SK-N-SH treated with all-trans-retinoic acid at 6 μM for 48 hours (cell line): ENCODE measurements around the gene RBMS3.

ENCODE experiments used
- ISL1 ChIP-seq: fragments of 250-450 bp; sonication (Bioruptor Pico); IDR thresholded peaks from 2 replicates; pipeline ENCODE4 v2.1.2; 2022; ENCODE audit warnings: mild to moderate bottlenecking, moderate library complexity
- PATZ1 ChIP-seq: fragments of 250-450 bp; sonication (Bioruptor Pico); IDR thresholded peaks from 2 replicates; pipeline ENCODE4 v1.8.0; 2020; ENCODE audit warnings: mild to moderate bottlenecking, moderate library complexity, borderline replicate concordance
- TSHZ2 ChIP-seq: fragments of 250-450 bp; sonication (Bioruptor Pico); IDR thresholded peaks from 2 replicates; pipeline ENCODE4 v1.5.0; 2020; ENCODE audit warnings: mild to moderate bottlenecking, moderate library complexity
- ZC3H10 ChIP-seq: fragments of 250-450 bp; sonication (Bioruptor Pico); IDR thresholded peaks from 2 replicates; pipeline ENCODE4 v1.5.1; 2021; ENCODE audit warnings: mild to moderate bottlenecking, moderate library complexity
- ZFP30 ChIP-seq: fragments of 450-650 bp; formaldehyde crosslinking; IDR thresholded peaks from 2 replicates; pipeline ENCODE4 v1.5.0; 2022; ENCODE audit warnings: mild to moderate bottlenecking, moderate library complexity
- ZNF8 ChIP-seq: fragments of 450-650 bp; formaldehyde crosslinking; IDR thresholded peaks from 2 replicates; pipeline ENCODE4 v1.5.0; 2020; ENCODE audit warnings: mild to moderate bottlenecking, moderate library complexity

- TF ChIP-seq ISL1 (no peak), ZFP30 (no peak), ZC3H10 (CRISPR knock-in tag) (no peak), ZNF8 (CRISPR knock-in tag) (no peak), TSHZ2 (CRISPR knock-in tag) (no peak), PATZ1 (CRISPR knock-in tag) (no peak)
Measured at GRCh38 chr3:29697989-29698388, 417.1 kb downstream of the RBMS3 start.
